Sigmoid colon (tissue), 4 donors: ENCODE results near the gene COIL.

ENCODE experiments used
- EP300 ChIP-seq, 4 donors: sonication (generic); formaldehyde crosslinking; IDR thresholded peaks; one replicate each; pipeline ENCODE4 v1.6.1; 2017; ENCODE audit warnings: antibody characterized with exemption in 4 of 4
- POLR2A ChIP-seq, 2 donors: fragments of 450-650 bp; IDR thresholded peaks; one replicate each; pipeline ENCODE4 v1.6.1; 2016; ENCODE audit warnings: antibody characterized with exemption in 2 of 2, mild to moderate bottlenecking in 2 of 2, moderate library complexity in 2 of 2
- POLR2AphosphoS5 ChIP-seq, 4 donors: sonication (generic); formaldehyde crosslinking; IDR thresholded peaks; one replicate each; pipeline ENCODE4 v1.6.1; 2017; ENCODE audit warnings: antibody characterized with exemption in 4 of 4

DNA sequence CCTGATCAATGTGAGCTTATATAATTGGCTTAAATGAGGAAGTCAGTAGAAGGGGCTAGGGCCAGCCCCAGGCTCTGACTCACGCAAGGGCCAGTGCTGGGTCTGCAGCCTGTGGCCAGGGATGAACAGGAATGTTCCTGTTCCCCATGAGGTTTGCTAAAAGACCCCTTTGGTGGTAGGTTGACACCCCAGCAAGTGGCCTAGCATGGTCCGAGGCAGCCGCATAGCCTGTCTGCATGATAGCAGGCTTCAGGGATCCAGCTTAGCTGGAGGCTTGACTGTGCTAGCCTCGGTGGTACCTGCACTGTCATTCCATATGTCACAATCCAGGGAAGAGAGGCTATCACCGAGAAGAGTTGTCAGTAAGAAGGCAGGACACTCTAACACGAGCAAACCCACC is 70.5 kb downstream of the COIL start:
- TF ChIP-seq EP300 (IDR thresholded peaks at IDR 0.05) (no peak), POLR2AphosphoS5 (IDR thresholded peaks at IDR 0.05) (no peak), POLR2A (IDR thresholded peaks at IDR 0.05) (no peak)
